Coronary artery (tissue), 2 donors: ENCODE measurements around the gene RFTN2.
"Not testable (repeated sequence)": the region's sequence is repeated elsewhere in the genome, so short reads cannot be mapped to it uniquely, and the experiment has no call there.

ENCODE experiments used
- DNase-seq: peaks from one replicate; pipeline ENCODE4 v3.0.0-alpha.2; 2017; ENCODE audit warnings: low spot score
- H3K27ac ChIP-seq, 2 donors: fragments of 200-600 bp; sonication (generic); one replicate each; pipeline ENCODE4 v1.5.1; 2016 to 2019
- H3K4me3 ChIP-seq: fragments of 200-600 bp; sonication (generic); 2 replicates; pipeline ENCODE4 v1.5.1; 2016; ENCODE audit warnings: mild to moderate bottlenecking, moderate library complexity
- CTCF ChIP-seq: fragments of 200-600 bp; sonication (generic); IDR thresholded peaks from one replicate; pipeline ENCODE4 v1.5.1; 2019; ENCODE audit warnings: antibody characterized with exemption

Gene RFTN2

DNA sequence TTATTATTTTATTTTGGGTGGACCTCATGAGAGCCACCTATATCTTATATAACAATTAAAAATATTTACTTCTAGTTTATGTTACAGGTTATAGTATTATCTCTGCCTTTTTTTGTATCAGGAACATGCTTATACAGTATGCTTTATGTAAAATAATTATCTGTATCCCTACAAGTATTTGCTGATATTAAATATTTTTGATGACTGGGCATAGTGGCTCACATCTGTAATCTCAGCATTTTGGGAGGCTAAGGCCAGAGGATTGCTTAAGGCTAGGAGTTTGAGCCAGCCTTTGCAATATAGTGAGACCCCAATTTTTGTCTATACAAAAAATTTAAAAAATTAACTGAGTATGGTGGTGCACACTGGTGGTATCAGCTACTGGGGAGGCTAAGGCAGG is 119.9 kb downstream of the RFTN2 start:
- H3K4me3 ChIP-seq = no peak overlapping the region
- TF ChIP-seq CTCF = no peak
- DNase-seq = no peak
- no peak overlapping the region for H3K27ac ChIP-seq

DNA sequence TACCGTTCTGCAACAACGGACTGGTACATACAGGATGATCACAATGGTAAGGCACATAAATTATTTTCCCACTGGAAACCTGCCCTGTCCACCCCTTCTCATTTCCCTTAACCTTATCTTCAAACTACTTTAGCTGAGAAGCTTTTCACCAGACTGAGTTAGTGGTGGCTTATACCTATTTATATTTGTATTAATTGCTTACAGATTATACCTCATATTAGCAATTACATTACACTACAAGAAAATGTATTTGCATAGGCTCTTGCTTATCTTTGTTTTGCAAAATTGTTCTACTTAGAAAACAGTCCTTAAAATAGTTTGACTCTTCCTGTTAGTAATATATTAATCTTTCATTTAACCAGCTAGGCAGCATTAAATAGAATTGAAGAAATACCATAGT is 124.1 kb downstream of the RFTN2 start:
- DNase-seq, H3K4me3 ChIP-seq, H3K27ac ChIP-seq: not testable (repeated sequence)

DNA sequence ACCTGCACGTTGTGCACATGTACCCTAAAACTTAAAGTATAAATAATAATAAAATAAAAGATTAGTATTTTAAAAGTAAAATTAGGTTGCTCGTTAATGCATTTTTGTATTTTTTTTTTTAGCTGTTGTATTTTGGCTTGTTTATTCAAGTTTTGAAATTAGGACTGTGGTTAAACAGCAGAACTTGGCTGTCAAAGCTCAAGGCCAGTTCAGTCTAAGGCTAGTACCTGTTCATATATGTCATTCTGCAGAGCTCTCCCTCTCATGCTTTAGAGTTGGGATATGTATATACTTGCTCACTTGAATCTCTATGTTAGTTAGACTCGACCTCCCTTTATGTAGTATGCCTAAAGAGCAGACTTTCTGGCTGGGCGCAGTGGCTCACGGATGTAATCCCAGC is 126.8 kb downstream of the RFTN2 start:
- DNase-seq = no peak
- no peak overlapping the region for H3K27ac ChIP-seq
- TF ChIP-seq CTCF = no peak
- H3K4me3 ChIP-seq = no peak overlapping the region

DNA sequence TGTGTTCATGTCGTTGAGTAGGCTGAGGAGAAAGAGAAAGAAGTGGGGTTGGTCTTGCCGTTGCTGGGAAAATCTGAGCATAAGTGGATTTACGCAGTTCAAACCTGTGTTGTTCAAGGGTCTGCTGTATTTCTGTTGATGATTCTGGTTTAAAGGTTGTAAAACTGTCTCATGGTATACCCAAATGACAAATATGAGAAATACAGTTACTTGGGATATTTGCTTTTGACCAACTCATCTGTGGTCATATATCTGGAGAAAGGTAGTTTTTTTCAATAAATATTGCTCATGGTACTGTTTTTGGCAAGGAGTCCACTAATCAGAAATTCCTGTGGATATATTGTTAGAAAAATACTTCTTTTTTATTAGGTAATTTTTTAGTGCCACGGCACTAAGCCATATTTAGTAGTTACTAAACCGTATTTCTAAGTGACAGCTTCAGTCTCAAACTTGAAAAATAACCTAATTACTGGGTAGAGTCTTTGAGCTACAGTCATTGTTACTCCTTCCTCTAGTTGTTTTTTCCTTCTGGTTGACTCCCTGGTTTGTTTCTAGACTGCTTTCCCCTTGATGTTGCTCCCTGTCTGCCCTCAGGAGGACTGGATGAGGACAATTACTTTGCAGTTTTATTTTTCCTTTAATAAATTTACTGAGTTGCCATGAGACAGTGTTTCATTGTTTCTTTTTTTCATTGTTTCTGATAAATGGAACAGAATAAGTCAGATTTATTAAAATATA is 128.1 kb downstream of the RFTN2 start:
- DNase-seq = no peak
- TF ChIP-seq CTCF = no peak
- no peak overlapping the region for H3K4me3 ChIP-seq
- H3K27ac ChIP-seq = no peak overlapping the region

- TF ChIP-seq CTCF = no peak
- H3K27ac ChIP-seq = no peak overlapping the region
- DNase-seq = no peak
- no peak overlapping the region for H3K4me3 ChIP-seq
Observed at GRCh38 chr2:197543206-197543605, 132.2 kb downstream of the RFTN2 start.

DNA sequence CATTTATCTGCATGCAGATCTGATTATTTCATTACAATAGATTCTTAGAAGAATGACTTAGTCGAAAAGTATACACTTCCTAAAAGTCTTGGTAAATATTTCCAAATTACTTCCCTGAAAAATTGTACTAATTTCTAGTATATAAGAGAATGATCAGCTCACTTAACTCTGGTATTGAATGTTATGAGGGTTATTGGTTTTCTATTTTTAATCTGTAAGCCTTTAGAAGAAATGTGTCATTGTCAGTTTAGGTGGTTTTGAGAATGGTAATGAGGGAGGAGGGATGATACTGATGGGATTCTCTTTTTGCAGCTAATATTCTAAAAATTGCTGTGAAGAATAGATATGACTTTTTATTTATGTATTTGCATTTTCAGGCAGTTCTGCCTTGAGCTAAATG is 135.7 kb downstream of the RFTN2 start:
- Histone ChIP-seq H3K4me3 (no peak overlapping the region), H3K27ac (no peak overlapping the region)
- TF ChIP-seq CTCF = no peak
- DNase-seq = no peak

DNA sequence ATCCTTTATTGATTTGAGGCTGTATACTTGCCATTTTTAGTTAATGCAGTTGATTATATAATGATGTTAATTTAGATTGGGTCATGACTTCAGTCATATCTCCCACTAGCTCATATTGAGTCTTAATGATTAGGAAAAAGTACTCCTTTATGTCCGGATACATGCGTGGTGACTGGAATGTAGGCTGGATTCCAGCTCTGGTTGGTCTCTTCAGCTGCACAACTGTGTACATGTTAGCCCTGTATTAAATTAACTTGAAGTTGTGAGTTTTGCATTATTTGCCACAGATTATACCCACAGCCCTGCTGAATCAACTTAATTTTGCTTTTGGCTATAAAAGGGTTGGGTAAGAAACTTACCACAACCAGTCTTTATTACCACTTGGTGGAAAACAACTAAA is 137.0 kb downstream of the RFTN2 start:
- TF ChIP-seq CTCF = no peak
- no peak for DNase-seq
- no peak overlapping the region for H3K4me3 ChIP-seq
- H3K27ac ChIP-seq = no peak overlapping the region
